BJ (cell line): ENCODE data around the gene PLBD2. TPM values are rescaled to one million over a fixed set of nuclear protein-coding genes. Genes with fewer than 3 reads are reported as not detected.

Experiments
- CTCF ChIA-PET: fragments of 350-600 bp; formaldehyde crosslinking; extraction: SDS; loops from one replicate; lab custom pipeline; 2021; ENCODE audit warnings: antibody characterized with exemption, inconsistent platforms; lab: Yijun Ruan, JAX
- POLR2A ChIA-PET: fragments of 300-600 bp; sonication (Branson Sonifier 250); formaldehyde crosslinking; extraction: SDS; loops from one replicate; lab custom pipeline; 2021; ENCODE audit warnings: antibody characterized with exemption; lab: Charles Lee
- DNase-seq: peaks from one replicate; pipeline ENCODE4 v3.0.0-alpha.2; 2011; ENCODE audit warnings: low read depth
- H3K27me3 ChIP-seq: 2 replicates; pipeline ENCODE4 v1.6.0; 2011; ENCODE audit warnings: low read length; ENCODE audit not compliant: control insufficient read depth, insufficient read depth
- H3K36me3 ChIP-seq: 2 replicates; pipeline ENCODE4 v1.5.1; 2011; ENCODE audit warnings: low read length; ENCODE audit not compliant: control insufficient read depth, insufficient read depth
- H3K4me3 ChIP-seq: 2 replicates; pipeline ENCODE4 v1.5.1; 2011; ENCODE audit warnings: low read depth, mild to moderate bottlenecking, control low read depth, low read length
- polyA plus RNA-seq: library from polyadenylated mRNA; depleted of rRNA; stranded (reverse); fragments of >200 nt; gene quantifications from 2 replicates; pipeline ENCODE4 v1.2.3, GENCODE V29; 2011; rRNA removed
- TF ChIP-seq, protein P1 (sequence below): IDR thresholded peaks from 2 replicates; pipeline ENCODE4 v1.5.1; 2011; ENCODE audit warnings: low read depth, mild to moderate bottlenecking, control low read depth, inconsistent platforms, low read length, moderate library complexity; ENCODE audit not compliant: insufficient read depth

PLBD2 gene
- polyA plus RNA-seq, 1 experiment: 30.9 TPM

DNA sequence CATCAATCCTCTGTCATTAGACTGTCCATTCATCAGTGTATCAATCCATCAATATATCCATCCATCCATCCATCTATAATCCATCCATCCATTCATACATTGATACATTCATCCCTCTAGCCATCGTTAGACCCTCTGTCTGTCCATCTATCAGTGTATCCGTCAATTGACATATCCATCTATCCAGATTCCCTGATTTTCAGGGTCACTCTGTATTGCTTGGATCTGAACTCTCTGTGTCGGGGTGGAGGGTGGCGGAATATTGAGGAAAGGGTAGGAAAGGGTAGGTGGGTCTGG lies 80.9 kb downstream of the PLBD2 start:
- no peak for DNase-seq
- Histone ChIP-seq H3K4me3 (no peak overlapping the region), H3K36me3 (no peaks in the 10 kb centered on the region), H3K27me3 (peaks cover 8% of the 10 kb centered on the region)
- ChIA-PET POLR2A (no interaction called here), CTCF (interaction anchor here (1.4 to 2.4 kb wide), 3 partner anchors 14 to 474 kb away, joined by 5 to 7 read pairs (median 7); no protein-coding TSS in a partner anchor)
- TF ChIP-seq, protein P1, sequence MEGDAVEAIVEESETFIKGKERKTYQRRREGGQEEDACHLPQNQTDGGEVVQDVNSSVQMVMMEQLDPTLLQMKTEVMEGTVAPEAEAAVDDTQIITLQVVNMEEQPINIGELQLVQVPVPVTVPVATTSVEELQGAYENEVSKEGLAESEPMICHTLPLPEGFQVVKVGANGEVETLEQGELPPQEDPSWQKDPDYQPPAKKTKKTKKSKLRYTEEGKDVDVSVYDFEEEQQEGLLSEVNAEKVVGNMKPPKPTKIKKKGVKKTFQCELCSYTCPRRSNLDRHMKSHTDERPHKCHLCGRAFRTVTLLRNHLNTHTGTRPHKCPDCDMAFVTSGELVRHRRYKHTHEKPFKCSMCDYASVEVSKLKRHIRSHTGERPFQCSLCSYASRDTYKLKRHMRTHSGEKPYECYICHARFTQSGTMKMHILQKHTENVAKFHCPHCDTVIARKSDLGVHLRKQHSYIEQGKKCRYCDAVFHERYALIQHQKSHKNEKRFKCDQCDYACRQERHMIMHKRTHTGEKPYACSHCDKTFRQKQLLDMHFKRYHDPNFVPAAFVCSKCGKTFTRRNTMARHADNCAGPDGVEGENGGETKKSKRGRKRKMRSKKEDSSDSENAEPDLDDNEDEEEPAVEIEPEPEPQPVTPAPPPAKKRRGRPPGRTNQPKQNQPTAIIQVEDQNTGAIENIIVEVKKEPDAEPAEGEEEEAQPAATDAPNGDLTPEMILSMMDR: no peak

DNA sequence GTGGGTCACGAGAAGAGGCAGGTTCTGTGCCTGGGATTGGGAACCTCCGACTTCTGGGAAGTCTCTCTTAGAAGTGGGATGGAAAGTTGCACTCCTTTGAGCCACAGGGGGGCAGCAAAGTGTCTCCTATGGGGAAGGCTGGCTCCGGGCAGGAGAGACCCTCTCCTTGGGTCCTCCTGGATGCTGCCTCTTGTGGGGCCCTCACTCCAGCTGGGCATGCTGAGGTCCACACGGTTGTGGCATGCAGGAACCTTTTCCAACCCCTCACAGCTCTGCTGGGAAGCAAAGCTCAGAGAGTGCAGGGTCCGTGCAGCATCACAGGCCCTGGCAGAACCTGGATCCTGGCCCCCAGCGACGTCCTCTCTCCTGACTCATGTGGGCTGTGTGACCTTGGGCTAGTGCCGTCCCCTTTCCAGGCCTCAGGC lies 81.2 kb downstream of the PLBD2 start:
- POLR2A ChIA-PET: no interaction called here
- CTCF ChIA-PET: interaction anchor here (1.4 to 2.4 kb wide), 4 partner anchors 15 to 473 kb away, joined by 3 to 7 read pairs (median 6); no protein-coding TSS in a partner anchor
- TF ChIP-seq, protein P1: peak; percentile 74
- DNase-seq: no peak
- H3K27me3 ChIP-seq: peaks cover 8% of the 10 kb centered on the region
- no peaks in the 10 kb centered on the region for H3K36me3 ChIP-seq
- no peak overlapping the region for H3K4me3 ChIP-seq

DNA sequence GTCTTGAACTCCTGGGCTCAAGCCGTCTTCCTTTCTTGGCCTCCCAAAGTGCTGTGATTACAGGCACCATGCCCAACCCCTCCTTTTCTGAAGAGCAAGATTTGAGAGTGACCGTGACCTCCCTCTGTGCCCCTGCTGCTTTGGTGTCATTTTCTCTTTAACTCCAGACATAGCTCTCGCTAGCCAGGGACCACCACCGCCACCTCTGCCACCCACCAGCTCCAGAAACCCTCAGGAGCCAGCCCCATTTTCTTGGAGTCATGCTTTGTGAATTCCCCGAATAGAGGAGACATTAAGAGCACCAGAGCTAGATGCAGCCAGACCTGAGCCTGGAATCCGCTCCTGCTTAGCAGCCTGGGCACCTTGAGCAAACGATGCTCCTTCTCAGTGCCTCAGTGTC lies 81.9 kb downstream of the PLBD2 start:
- no peak for DNase-seq
- POLR2A ChIA-PET: no interaction called here
- TF ChIP-seq, protein P1: no peak
- Histone ChIP-seq H3K27me3 (peaks cover 8% of the 10 kb centered on the region), H3K36me3 (no peaks in the 10 kb centered on the region), H3K4me3 (no peak overlapping the region)
- CTCF ChIA-PET: interaction anchor here (1.2 to 2.4 kb wide), 5 partner anchors 10 to 472 kb away, joined by 3 to 7 read pairs (median 5); no protein-coding TSS in a partner anchor

Other genes with a start within 250 kb of the PLBD2 start
- not detected in 2 replicates for gene RASAL1, start 222.8 kb upstream of the PLBD2 start, polyA plus RNA-seq
- not detected in 2 replicates for gene CFAP73, start 208.9 kb upstream of the PLBD2 start, polyA plus RNA-seq
- 36.2 and 54.7 TPM in 2 replicates for gene DDX54, start 173.1 kb upstream of the PLBD2 start, polyA plus RNA-seq
- gene RITA1, start 172.9 kb upstream of the PLBD2 start, polyA plus RNA-seq: 13.2 and 19.4 TPM in 2 replicates
- gene TPCN1, start 137.1 kb upstream of the PLBD2 start, polyA plus RNA-seq: 17.4 and 31.9 TPM in 2 replicates
- 14.4 and 27.3 TPM in 2 replicates for gene SLC8B1, start 23.5 kb upstream of the PLBD2 start, polyA plus RNA-seq
- gene SDS, start 45.3 kb downstream of the PLBD2 start, polyA plus RNA-seq: not detected in 2 replicates
- 8.6 and 13.2 TPM in 2 replicates for gene SDSL, start 63.8 kb downstream of the PLBD2 start, polyA plus RNA-seq
- not detected in 2 replicates for gene LHX5, start 113.3 kb downstream of the PLBD2 start, polyA plus RNA-seq